Stimulated activated CD4-positive, alpha-beta T cell treated with anti-CD3 and anti-CD28 coated beads, Interleukin-1b, Interleukin-23, amount 100 ng/mL, for 24 hours (primary cell): ENCODE measurements around the gene ZNF384.
A peak's percentile ranks its signal among the peaks of the same experiment; 100 is the strongest.

ENCODE experiments used
- DNase-seq, 4 experiments: peaks; one replicate each; pipeline ENCODE4 v3.0.0-alpha.2; 2020; ENCODE audit warnings: low read depth in 4 of 4, low spot score in 1 of 4

The ZNF384 gene

GRCh38 chr12:6653987-6654386 is 35.2 kb downstream of the ZNF384 start:
- DNase-seq: no peak

GRCh38 chr12:6653342-6653741 is 35.8 kb downstream of the ZNF384 start:
- DNase-seq: no peak

GRCh38 chr12:6652391-6652790 is 36.8 kb downstream of the ZNF384 start:
- DNase-seq: no peak

DNA sequence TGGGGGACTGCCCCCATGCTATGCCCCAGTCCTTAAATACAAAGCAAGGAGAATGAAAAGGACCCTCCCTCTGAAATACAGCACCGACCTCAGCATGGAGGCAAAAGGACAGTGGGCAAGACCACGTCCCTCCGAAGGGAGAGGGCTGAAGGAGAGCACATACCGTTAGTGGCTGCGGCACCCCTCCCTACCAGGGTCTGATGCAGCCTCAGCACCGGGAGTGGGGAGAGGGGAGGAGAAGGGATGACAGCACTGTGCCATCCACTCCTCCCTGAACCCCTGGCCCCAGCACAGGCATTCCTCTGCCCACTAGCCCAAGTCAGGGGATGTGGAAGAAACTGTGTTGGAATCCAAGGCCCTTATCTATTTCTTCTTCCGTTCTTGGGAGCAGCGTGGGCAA is 38.3 kb downstream of the ZNF384 start:
- DNase-seq: no peak

DNA sequence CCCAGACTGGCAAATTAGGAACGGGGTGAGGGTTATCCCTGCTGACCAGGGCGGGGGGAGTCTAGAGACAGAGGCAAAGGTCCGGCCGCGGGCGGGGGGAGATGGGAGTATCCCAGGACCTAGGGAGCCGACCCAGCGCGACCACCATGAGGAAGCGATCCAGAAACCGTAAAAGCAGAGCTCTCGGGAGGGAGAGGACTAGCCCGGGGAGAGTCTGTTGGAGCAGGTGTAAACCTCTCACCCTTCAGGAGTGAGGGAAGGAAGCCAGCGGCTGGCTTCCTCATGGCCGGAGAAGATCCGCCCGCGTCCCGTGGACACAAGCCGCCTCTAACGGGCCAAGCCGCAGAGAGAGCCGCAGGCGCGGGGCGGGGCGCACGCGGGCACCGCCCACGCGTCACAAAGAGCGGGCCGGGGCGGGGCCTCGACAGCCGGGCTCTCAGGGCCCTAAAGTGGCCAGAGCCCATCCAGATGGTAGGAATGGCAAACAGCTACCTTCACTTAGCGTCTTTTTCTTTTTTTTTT is 42.0 kb downstream of the ZNF384 start, which contains the start of gene ACRBP:
Gene ACRBP, minus strand, starts transcription at position 350 of the 522 bp plus-strand sequence. Its CDS starts 66 bp downstream, at position 284.
- DNase-seq: no peak

DNA sequence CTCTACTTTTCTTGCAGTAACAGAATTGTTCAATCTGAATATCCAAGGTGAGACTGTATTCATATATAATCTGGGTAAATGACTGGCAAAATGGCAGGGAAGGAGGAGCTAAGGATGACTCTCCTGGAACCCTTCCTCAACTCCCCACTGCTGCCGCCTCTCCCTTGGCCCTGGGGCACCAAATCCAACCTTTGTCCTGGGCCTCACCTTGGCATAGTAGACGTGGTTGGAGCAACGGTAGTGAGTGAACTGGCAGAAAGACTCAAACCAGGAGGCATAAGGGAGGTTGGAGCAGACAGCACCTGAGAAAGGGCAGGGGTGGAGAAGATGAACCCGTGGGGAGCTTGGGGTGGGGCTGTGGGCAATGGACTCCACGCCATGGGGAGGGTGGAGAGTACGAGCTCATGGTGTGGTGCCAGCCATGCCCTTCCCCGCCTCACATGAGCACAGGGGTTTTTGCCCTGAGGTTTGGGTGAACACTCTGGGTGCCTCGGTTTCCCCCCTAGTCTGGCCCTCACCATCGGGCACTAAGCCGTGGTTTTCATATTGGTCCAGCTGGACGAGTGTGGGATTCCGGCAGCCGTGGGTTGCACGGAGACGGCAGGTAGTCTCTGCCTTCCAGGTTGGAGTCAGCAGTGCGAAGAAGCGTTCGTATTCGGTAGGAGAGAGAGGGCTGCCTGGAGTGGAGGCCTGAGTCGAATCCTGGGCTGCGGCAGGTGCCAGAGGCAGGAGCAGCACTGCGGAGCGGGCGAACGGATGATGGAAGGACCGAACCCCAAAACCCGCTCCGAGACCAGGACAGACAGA is 42.7 kb downstream of the ZNF384 start:
- no peak for DNase-seq

- no peak for DNase-seq
These were observed 44.3 kb downstream of the ZNF384 start for GRCh38 chr12:6644903-6645302.

- no peak for DNase-seq
These were observed 44.9 kb downstream of the ZNF384 start for GRCh38 chr12:6644257-6644596.

DNA sequence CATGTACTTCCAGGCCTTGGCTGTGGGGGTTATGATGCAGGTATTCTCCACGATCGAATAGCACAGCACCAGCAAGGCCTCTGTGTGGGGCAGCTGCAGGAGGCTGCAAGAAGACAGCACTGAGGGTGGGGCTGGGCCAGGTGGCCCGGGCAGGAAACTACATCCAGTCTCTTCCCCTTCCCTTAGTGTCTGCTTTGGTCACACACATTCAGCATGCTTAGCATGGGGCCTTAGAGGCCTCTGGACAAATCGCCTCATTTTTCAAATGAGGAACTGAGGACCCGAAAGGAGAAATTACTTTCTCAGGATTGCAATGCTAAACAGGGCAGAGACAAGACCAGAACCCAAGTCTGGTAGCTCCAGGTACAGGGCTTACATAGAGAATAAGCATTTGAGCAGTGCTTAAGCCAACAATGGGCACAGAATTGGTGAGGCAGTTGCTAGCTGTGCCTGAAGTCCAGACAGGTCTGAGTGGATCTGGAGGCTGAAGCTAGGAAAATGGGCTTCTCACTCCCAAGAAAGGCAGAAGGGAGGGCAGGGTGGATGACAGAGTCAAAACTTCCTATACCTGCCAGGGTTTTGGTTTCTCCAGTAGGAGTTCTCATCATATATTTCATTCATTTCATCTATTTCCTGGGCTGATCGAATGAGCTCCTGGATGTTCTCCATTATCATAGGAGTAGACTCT is 45.5 kb downstream of the ZNF384 start:
- no peak for DNase-seq

DNA sequence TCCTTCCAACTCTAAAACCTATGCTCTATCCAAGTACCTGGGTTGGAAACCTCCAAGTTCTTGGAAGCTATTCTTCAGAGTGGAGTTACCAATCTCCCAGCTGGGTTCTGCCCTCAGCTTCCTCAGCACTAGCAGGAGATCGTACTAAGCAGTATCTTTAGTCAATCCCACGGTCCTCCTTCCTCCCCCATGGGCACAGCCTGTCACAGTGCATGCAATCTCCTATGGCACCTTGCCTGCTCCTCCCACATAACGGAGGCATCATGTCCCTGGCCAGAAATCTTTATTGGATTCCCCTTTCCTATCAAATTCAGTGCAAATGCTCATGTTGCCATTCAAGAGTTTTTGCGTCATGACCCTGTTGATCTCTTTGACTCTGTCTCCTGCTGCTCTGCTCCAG is 48.0 kb downstream of the ZNF384 start:
- no peak for DNase-seq

DNA sequence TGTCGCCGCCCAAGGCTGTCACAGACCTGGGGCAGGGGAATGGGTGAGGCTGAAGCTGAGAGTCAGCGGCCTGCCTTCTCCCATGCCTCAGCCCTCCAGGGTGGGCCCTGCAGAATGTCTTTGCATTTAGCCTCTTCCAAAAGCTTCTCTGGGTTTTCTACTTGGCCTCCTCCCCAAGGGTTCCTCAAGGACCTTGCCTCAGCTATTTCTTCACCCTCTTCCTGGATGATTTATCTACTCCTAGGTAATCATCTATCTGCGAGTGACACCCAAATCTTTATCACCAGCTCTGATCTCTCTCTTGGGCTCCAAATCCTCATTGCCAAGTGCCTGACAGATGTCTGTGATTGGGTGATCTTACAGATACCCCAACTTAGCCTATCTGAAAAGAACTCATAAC is 48.7 kb downstream of the ZNF384 start:
- DNase-seq: no peak

- no peak for DNase-seq
These were observed 49.9 kb downstream of the ZNF384 start for GRCh38 chr12:6639151-6639801.

GRCh38 chr12:6638305-6638704 is 50.9 kb downstream of the ZNF384 start:
- no peak for DNase-seq

- DNase-seq: no peak
These were observed 53.2 kb downstream of the ZNF384 start, which contains the start of gene LPAR5 for GRCh38 chr12:6635856-6636531. LPAR5 (minus strand) TSS chr12:6635959; CDS start chr12:6621248, 14,711 bp downstream.

DNA sequence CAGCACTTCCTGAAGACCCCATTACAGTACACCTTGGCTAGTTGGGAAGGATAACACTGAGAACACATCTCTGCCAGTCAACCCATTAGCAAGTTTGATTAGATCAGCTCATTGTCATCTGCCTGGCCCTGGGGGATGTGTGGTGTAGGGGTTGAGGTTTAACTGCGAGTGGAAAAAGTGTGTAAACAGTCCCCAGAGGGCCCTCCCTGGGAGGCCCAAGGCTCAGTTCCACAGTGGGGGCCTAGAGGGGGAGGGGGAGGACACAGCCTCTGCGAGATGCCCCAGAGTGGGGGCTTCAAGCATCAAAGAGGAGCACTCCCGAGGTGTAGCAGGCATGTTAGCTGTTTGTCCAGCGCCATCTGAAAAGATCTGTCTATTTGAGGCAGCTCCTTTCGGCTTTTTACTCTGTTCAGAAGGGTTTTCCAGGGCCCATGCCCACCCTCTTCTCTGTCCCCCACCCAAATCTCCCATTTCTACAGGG is 53.8 kb downstream of the ZNF384 start:
- DNase-seq: peak in 1 of 4 experiments; percentile 43

DNA sequence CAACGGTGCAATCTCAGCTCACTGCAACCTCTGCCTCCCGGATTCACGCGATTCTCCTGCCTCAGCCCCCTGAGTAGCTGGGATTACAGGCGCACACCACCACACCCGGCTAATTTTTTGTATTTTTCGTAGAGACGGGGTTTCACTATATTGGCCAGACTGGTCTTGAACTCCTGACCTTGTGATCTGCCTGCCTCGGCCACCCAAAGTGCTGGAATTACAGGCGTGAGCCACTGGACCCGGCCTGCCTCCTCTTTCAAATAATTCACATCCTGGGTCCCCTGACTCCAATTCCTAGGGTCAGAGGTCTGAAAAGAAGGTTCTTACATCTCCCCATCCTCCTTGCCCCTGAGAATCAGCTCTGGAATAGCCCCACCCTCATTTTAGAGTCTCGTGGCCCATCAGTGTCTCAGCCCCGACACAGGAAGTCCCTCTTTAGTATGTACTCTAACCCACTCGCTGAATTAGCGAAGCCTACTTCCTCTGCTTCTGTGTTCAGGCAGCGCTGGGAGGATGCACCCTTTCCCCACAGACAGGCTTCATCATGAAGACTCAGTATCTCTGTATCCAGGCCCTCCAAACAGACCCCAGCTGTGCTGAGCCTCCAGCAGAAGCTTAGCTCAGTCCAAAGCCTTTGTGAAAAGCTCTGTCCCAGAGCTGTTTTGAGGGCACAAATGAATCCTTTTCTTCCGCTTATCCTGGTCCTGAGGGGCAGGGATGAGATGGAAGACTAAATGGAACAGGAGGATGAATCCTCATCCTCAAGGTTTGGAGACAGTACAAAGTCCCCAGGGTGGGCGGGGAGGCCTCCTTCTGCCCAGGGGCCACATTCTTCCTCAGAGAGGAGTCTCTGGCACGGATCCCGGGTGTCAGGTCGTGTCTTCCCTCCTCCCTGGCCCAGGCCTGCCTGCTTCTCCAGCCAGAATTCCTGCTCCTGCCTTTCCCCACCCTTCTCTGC is 56.9 kb downstream of the ZNF384 start:
- DNase-seq: no peak

DNA sequence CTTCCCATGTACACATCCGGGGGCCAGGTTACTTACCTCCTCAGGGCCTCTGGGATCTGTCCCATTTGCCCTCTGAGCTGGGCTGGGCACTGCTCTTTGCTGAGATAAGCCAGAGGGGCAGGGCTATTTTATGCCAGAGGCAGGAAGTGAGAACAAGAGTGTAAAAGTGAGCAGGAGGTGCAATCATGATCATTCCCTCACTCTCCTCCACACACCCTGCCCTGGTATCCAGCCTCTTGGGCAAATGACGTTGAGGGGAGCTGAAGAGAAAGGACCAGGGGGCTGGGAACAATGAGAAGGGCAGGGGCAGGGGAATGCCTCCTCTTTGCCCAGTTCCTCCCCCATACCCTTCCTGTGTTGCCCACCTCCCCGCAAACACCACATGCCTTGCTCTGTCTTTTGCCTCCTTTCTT is 57.6 kb downstream of the ZNF384 start:
- DNase-seq: no peak

- no peak for DNase-seq
These were observed 58.4 kb downstream of the ZNF384 start for GRCh38 chr12:6630736-6631135.

GRCh38 chr12:6627616-6628015 is 61.6 kb downstream of the ZNF384 start:
- no peak for DNase-seq
